ENCODE measurements around the gene FCRLA. TPM values are rescaled to one million over a fixed set of nuclear protein-coding genes. Genes with fewer than 3 reads are reported as not detected.

The FCRLA gene
- polyA plus RNA-seq, 1 donor (not counting 4 experiments of a cell fraction or from before 2014, with no cell fraction given): 2.0 TPM

DNA sequence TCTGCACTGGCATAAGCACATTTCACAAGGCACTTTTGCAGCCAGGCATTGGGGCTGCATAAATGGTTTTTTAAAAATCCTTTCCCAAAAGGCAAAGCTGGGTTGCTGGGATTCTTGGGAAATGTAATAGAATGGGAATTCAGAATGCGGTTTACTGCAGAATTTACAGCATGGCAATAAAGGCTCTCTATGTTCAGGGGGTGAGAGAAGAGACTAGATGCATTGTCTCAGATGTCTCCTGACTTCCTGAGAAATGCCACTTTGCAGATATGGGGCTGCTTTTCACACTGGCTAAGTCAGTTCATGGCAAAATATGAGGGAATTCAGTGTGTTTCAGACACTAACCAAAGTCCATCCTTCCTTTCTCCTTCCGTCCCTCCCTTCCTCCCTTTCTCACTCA lies 30.6 kb upstream of the FCRLA start:
- no peak for FAIRE-seq

DNA sequence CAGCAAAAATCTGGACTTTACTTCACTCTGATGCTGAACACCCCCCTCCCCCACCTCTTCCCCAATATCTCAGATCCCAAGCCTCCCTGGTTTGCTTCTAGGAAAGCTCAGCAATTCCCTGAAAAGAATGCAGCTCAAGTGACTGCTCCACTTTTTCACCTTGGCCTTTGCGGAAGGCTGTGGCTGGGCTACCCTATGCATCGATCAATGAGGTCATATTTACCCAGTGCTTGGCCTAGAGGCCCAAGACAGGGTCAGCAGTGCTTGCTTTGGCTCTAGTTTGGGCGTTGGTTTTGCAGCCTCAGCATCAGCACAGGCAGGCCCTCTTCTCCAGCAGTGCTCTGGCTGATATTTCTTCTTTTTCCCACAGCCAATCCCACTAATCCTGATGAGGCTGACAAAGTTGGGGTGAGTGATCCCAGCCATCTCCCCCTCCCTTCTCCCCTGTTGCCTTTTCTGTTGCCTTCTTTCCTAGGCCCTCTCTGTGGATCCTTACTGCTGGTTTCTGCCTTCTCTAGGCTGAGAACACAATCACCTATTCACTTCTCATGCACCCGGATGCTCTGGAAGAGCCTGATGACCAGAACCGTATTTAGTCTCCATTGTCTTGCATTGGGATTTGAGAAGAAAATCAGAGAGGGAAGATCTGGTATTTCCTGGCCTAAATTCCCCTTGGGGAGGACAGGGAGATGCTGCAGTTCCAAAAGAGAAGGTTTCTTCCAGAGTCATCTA lies 29.9 kb upstream of the FCRLA start:
- Histone ChIP-seq H3K4me1 (ENCODE audit: control insufficient read depth, extremely low read depth, insufficient read depth, low read length) (no peaks in the 10 kb centered on the region), H4K20me1 (ENCODE audit: control insufficient read depth, extremely low read depth, insufficient read depth, low read length) (no peaks in the 10 kb centered on the region), H3K79me2 (ENCODE audit: control insufficient read depth, insufficient read depth, low read length) (no peaks in the 10 kb centered on the region), H3K9ac (ENCODE audit: control insufficient read depth, extremely low read depth, insufficient read depth, low read length) (no peak overlapping the region), H2AFZ (ENCODE audit: control insufficient read depth, low read length) (no peak overlapping the region), H3K9me3 (ENCODE audit: control insufficient read depth, low read depth, low read length) (no peaks in the 10 kb centered on the region), H3K9me1 (ENCODE audit: control insufficient read depth, extremely low read depth, insufficient read depth, low read length) (no peaks in the 10 kb centered on the region), H3K4me2 (ENCODE audit: control insufficient read depth, extremely low read depth, insufficient read depth, low read depth, low read length) (no peak overlapping the region), H3K36me3 (ENCODE audit: control insufficient read depth in 2 of 2, extremely low read depth in 1 of 2, insufficient read depth in 2 of 2, low read length in 2 of 2) (no peaks in the 10 kb centered on the region), H3K27me3 (ENCODE audit: control insufficient read depth, extremely low read depth, insufficient read depth, low read length) (no peaks in the 10 kb centered on the region), H3K27ac (ENCODE audit: control insufficient read depth, insufficient read depth, low read length) (no peak overlapping the region), H3K4me3 (ENCODE audit: control insufficient read depth in 2 of 3, extremely low read depth in 1 of 3, insufficient read depth in 2 of 3, low read depth in 1 of 3, low read length in 3 of 3) (no peak overlapping the region)
- no peak for FAIRE-seq
- dilution Hi-C loops (cut with MboI; ENCODE audit: extremely low pct_ligation_motif_present, low sequenced_read_pairs): no loop called here
- no peak for DNase-seq (ENCODE audit: low read depth, low spot score)
- no peak for TF ChIP-seq EZH2 (IDR thresholded peaks at IDR 0.05; ENCODE audit: low read length)
- TF ChIP-seq, protein P1, sequence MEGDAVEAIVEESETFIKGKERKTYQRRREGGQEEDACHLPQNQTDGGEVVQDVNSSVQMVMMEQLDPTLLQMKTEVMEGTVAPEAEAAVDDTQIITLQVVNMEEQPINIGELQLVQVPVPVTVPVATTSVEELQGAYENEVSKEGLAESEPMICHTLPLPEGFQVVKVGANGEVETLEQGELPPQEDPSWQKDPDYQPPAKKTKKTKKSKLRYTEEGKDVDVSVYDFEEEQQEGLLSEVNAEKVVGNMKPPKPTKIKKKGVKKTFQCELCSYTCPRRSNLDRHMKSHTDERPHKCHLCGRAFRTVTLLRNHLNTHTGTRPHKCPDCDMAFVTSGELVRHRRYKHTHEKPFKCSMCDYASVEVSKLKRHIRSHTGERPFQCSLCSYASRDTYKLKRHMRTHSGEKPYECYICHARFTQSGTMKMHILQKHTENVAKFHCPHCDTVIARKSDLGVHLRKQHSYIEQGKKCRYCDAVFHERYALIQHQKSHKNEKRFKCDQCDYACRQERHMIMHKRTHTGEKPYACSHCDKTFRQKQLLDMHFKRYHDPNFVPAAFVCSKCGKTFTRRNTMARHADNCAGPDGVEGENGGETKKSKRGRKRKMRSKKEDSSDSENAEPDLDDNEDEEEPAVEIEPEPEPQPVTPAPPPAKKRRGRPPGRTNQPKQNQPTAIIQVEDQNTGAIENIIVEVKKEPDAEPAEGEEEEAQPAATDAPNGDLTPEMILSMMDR (optimal IDR thresholded peaks at IDR 0.05 in 1 of 3, IDR thresholded peaks at IDR 0.05 in 1 of 3, conservative IDR thresholded peaks at IDR 0.05 in 1 of 3; ENCODE audit: extremely low read depth in 1 of 3, insufficient read depth in 2 of 3, low read length in 3 of 3): no peak

More for the DNA sequence above, 30.6 kb upstream of the FCRLA start:
- Histone ChIP-seq H4K20me1 (ENCODE audit: control insufficient read depth, extremely low read depth, insufficient read depth, low read length) (no peaks in the 10 kb centered on the region), H3K27ac (ENCODE audit: control insufficient read depth, insufficient read depth, low read length) (no peak overlapping the region), H3K27me3 (ENCODE audit: control insufficient read depth, extremely low read depth, insufficient read depth, low read length) (no peaks in the 10 kb centered on the region), H3K9ac (ENCODE audit: control insufficient read depth, extremely low read depth, insufficient read depth, low read length) (no peak overlapping the region), H3K9me1 (ENCODE audit: control insufficient read depth, extremely low read depth, insufficient read depth, low read length) (no peaks in the 10 kb centered on the region), H3K4me3 (ENCODE audit: control insufficient read depth in 2 of 3, extremely low read depth in 1 of 3, insufficient read depth in 2 of 3, low read depth in 1 of 3, low read length in 3 of 3) (no peak overlapping the region), H2AFZ (ENCODE audit: control insufficient read depth, low read length) (no peak overlapping the region), H3K79me2 (ENCODE audit: control insufficient read depth, insufficient read depth, low read length) (no peaks in the 10 kb centered on the region), H3K36me3 (ENCODE audit: control insufficient read depth in 2 of 2, extremely low read depth in 1 of 2, insufficient read depth in 2 of 2, low read length in 2 of 2) (no peaks in the 10 kb centered on the region), H3K4me2 (ENCODE audit: control insufficient read depth, extremely low read depth, insufficient read depth, low read depth, low read length) (no peak overlapping the region), H3K9me3 (ENCODE audit: control insufficient read depth, low read depth, low read length) (no peaks in the 10 kb centered on the region), H3K4me1 (ENCODE audit: control insufficient read depth, extremely low read depth, insufficient read depth, low read length) (no peaks in the 10 kb centered on the region)
- dilution Hi-C loops (cut with MboI; ENCODE audit: extremely low pct_ligation_motif_present, low sequenced_read_pairs): no loop called here
- no peak for DNase-seq (ENCODE audit: low read depth, low spot score)
- TF ChIP-seq, protein P1 (optimal IDR thresholded peaks at IDR 0.05 in 1 of 3, IDR thresholded peaks at IDR 0.05 in 1 of 3, conservative IDR thresholded peaks at IDR 0.05 in 1 of 3; ENCODE audit: extremely low read depth in 1 of 3, insufficient read depth in 2 of 3, low read length in 3 of 3): no peak
- no peak for TF ChIP-seq EZH2 (IDR thresholded peaks at IDR 0.05; ENCODE audit: low read length)
